Subcutaneous abdominal adipose tissue (tissue), 5 donors: ENCODE measurements around the gene TSC2.
"Not testable (repeated sequence)": the region's sequence is repeated elsewhere in the genome, so short reads cannot be mapped to it uniquely, and the experiment has no call there.

Experiments
- H3K27ac ChIP-seq: one replicate; pipeline ENCODE4 v1.7.0; 2013; ENCODE audit warnings: low read depth, mild to moderate bottlenecking, inconsistent platforms, low read length, moderate library complexity
- H3K27me3 ChIP-seq, 5 donors: one replicate each; pipeline ENCODE4 v1.7.0; 2013; ENCODE audit warnings: low read length in 5 of 5, inconsistent platforms in 1 of 5; ENCODE audit not compliant: control insufficient read depth in 5 of 5, insufficient read depth in 4 of 5
- H3K36me3 ChIP-seq, 5 donors: one replicate each; pipeline ENCODE4 v1.7.0; 2013; ENCODE audit warnings: low read length in 5 of 5; ENCODE audit not compliant: control insufficient read depth in 5 of 5, insufficient read depth in 5 of 5
- H3K4me1 ChIP-seq, 5 donors: one replicate each; pipeline ENCODE4 v1.7.0; 2013; ENCODE audit warnings: low read length in 5 of 5, mild to moderate bottlenecking in 3 of 5, moderate library complexity in 1 of 5; ENCODE audit not compliant: control insufficient read depth in 5 of 5, insufficient read depth in 5 of 5
- H3K4me3 ChIP-seq, 5 donors: one replicate each; pipeline ENCODE4 v1.7.0; 2013; ENCODE audit warnings: low read length in 5 of 5, low read depth in 1 of 5
- H3K9ac ChIP-seq, 5 donors: one replicate each; pipeline ENCODE4 v1.7.0; 2013; ENCODE audit warnings: low read length in 5 of 5, mild to moderate bottlenecking in 4 of 5, moderate library complexity in 3 of 5
- H3K9me3 ChIP-seq, 5 donors: one replicate each; pipeline ENCODE4 v1.7.0; 2013; ENCODE audit warnings: low read length in 5 of 5; ENCODE audit not compliant: control insufficient read depth in 5 of 5
- donor health status: healthy.
- donor health status: healthy.
- donor health status: healthy.
- donor health status: healthy.
- donor health status: healthy.

The TSC2 gene

GRCh38 chr16:2029350-2029749 lies 18.4 kb upstream of the TSC2 start:
- H3K27me3 ChIP-seq, result no peaks in the 10 kb centered on the region
- peaks cover 4 to 85% (median 62%) of the 10 kb centered on the region in 5 donors for H3K4me1 ChIP-seq
- peaks cover 0 to 10% (median 7%) of the 10 kb centered on the region in 5 donors for H3K36me3 ChIP-seq
- H3K4me3 ChIP-seq, result peak overlapping the region in 3 of 5 donors; percentile 80 to 89 (median 82)
- no peaks in the 10 kb centered on the region for H3K9me3 ChIP-seq
- peak overlapping the region; percentile 86 for H3K27ac ChIP-seq
- no peak overlapping the region for H3K9ac ChIP-seq

DNA sequence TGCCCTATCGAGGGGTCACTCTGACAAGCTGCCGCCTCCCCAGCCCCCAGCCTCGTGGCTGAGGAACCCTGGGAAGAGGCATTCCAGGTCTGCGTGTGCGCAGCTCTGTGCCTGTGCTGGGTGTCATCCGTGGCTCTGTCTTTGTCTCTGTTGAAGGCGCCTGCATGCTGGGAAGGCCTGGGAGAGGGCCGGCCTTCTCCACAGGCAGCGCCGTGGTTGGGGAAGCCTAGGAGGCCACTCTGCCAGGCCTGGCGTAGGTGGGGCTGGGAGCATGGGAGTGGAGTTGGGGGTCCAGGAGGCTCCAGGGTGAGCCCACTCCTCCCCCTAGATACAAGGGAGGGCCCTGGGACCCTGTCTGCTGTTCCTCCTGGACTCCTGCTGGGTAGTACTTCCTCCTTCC lies 17.7 kb upstream of the TSC2 start:
- Histone ChIP-seq H3K27me3 (no peaks in the 10 kb centered on the region), H3K27ac (peak overlapping the region; percentile 86), H3K9ac (no peak overlapping the region), H3K9me3 (no peaks in the 10 kb centered on the region), H3K4me3 (peak overlapping the region in 3 of 5 donors; percentile 80 to 89 (median 82)), H3K36me3 (peaks cover 0 to 10% (median 7%) of the 10 kb centered on the region in 5 donors), H3K4me1 (peaks cover 6 to 88% (median 68%) of the 10 kb centered on the region in 5 donors)

GRCh38 chr16:2031081-2031577 lies 16.7 kb upstream of the TSC2 start:
- peaks cover 6 to 88% (median 75%) of the 10 kb centered on the region in 5 donors for H3K4me1 ChIP-seq
- H3K27me3 ChIP-seq, result no peaks in the 10 kb centered on the region
- H3K9ac ChIP-seq, result no peak overlapping the region
- H3K9me3 ChIP-seq, result no peaks in the 10 kb centered on the region
- peak overlapping the region; percentile 86 for H3K27ac ChIP-seq
- H3K4me3 ChIP-seq, result peak overlapping the region in 2 of 5 donors; percentile 38 to 40
- H3K36me3 ChIP-seq, result peaks cover 0 to 10% (median 7%) of the 10 kb centered on the region in 5 donors

GRCh38 chr16:2032285-2033056 lies 15.3 kb upstream of the TSC2 start:
- H3K9ac ChIP-seq, result peak overlapping the region in 3 of 5 donors; percentile 35 to 68 (median 43)
- H3K4me1 ChIP-seq, result peaks cover 6 to 94% (median 80%) of the 10 kb centered on the region in 5 donors
- H3K4me3 ChIP-seq, result peak overlapping the region in 4 of 5 donors; percentile 53 to 70 (median 66)
- peak overlapping the region; percentile 86 for H3K27ac ChIP-seq
- no peaks in the 10 kb centered on the region for H3K9me3 ChIP-seq
- H3K36me3 ChIP-seq, result peaks cover 0 to 19% (median 15%) of the 10 kb centered on the region in 5 donors
- H3K27me3 ChIP-seq, result no peaks in the 10 kb centered on the region

DNA sequence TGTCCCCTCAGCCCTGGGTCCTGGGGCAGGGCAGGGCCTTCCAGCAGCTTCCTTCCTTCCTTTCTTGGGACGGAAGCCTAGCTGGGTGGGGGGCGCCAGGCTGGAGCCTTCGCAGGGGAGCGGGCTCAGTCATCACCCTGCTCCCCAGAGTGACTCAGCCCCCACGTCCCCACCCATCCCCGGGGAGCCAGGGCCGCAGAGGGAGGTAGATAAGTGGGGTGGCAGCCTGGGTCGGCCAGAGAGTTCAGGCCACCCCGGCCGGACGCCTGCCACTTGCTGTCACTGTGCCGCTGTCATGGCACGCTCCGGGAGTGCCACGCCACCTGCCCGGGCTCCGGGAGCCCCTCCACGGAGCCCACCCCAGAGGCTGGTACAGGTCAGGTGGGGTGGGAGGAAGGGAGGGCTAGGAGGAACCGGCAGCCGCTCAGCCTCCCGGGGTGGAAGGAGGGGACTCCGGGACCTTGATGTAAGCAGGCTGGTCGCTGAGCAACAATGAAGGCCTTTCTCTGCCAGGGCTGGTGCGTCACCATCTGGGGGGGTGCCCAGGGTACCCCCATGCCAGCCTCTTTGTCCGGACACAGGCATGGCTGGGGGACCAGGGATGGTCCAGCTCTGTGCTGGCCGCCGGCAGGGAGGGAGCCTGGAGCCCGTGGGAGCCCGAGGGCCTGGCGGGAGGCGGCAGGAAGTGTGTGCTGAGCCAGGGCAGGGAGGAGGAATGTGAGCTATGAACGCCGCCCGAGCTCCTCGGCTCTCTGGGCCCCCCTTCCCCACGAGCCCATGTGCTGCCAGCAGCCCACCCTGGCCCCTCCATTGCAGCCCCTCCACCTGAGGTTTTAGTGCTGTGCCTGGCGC lies 14.5 kb upstream of the TSC2 start:
- Histone ChIP-seq H3K27me3 (no peaks in the 10 kb centered on the region), H3K36me3 (peaks cover 0 to 23% (median 19%) of the 10 kb centered on the region in 5 donors), H3K27ac (peak overlapping the region; percentile 86), H3K4me1 (peaks cover 4 to 93% (median 79%) of the 10 kb centered on the region in 5 donors), H3K9ac (peak overlapping the region; percentile 51 to 76 (median 59)), H3K9me3 (no peaks in the 10 kb centered on the region), H3K4me3 (peak overlapping the region; percentile 53 to 70 (median 62))

DNA sequence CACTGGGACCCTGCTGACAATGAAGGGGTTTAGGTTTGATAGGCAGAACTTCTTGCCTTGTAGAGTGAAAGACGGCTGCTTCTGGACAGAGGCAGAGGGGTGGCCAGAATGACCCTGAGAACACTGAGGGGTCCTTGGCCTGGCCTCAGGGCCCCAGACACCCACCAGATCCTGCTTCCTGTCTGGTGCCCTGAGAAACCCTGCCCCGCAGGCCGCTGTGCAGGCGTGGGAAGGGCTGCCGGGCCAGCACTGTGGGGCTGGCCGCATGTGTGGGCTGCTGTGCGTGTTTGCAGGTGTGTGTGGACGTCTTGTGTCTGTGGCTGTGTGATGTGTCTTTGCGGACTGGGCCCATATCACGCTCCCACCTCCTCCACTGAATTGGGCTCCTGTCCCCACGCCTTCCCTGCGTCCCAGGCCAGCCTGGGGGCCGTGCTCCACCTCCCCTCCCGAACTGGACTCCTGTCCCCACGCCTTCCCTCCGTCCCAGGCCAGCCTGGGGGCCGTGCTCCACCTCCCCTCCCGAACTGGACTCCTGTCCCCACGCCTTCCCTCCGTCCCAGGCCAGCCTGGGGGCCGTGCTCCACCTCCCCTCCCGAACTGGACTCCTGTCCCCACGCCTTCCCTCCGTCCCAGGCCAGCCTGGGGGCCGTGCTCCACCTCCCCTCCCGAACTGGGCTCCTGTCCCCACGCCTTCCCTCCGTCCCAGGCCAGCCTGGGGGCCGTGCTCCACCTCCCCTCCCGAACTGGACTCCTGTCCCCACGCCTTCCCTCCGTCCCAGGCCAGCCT lies 13.7 kb upstream of the TSC2 start:
- H3K4me3 ChIP-seq, result peak overlapping the region; percentile 53 to 70 (median 62)
- H3K36me3 ChIP-seq, result peaks cover 0 to 23% (median 19%) of the 10 kb centered on the region in 5 donors
- peak overlapping the region; percentile 86 for H3K27ac ChIP-seq
- H3K27me3 ChIP-seq, H3K9me3 ChIP-seq: not testable (repeated sequence)
- H3K4me1 ChIP-seq, result peaks cover 2 to 93% (median 79%) of the 10 kb centered on the region in 5 donors
- H3K9ac ChIP-seq, result peak overlapping the region; percentile 51 to 76 (median 59)

GRCh38 chr16:2034696-2035430 lies 12.9 kb upstream of the TSC2 start:
- H3K9ac ChIP-seq, result peak overlapping the region in 4 of 5 donors; percentile 8 to 66 (median 32)
- H3K27ac ChIP-seq, result peak overlapping the region; percentile 70
- peaks cover 4 to 93% (median 81%) of the 10 kb centered on the region in 5 donors for H3K4me1 ChIP-seq
- peaks cover 0 to 19% (median 15%) of the 10 kb centered on the region in 5 donors for H3K36me3 ChIP-seq
- no peaks in the 10 kb centered on the region for H3K27me3 ChIP-seq
- H3K9me3 ChIP-seq, result no peaks in the 10 kb centered on the region
- H3K4me3 ChIP-seq, result peak overlapping the region in 4 of 5 donors; percentile 38 to 59 (median 59)

- Histone ChIP-seq H3K9me3 (no peaks in the 10 kb centered on the region), H3K9ac (peak overlapping the region in 3 of 5 donors; percentile 52 to 66 (median 52)), H3K36me3 (peaks cover 0 to 16% (median 13%) of the 10 kb centered on the region in 5 donors), H3K27me3 (no peaks in the 10 kb centered on the region), H3K4me1 (peaks cover 4 to 94% (median 88%) of the 10 kb centered on the region in 5 donors), H3K27ac (peak overlapping the region; percentile 70), H3K4me3 (peak overlapping the region in 4 of 5 donors; percentile 38 to 59 (median 59))
These were observed 12.2 kb upstream of the TSC2 start for GRCh38 chr16:2035431-2036199.
